NT2/D1 (cell line): ENCODE results near the gene C1orf174.

Experiments used
- DNase-seq: peaks from one replicate; pipeline ENCODE4 v3.0.0-alpha.2; 2011; ENCODE audit warnings: low read depth, low spot score
- H3K27me3 ChIP-seq: 2 replicates; pipeline ENCODE4 v1.6.0; 2011; ENCODE audit warnings: mild to moderate bottlenecking; ENCODE audit not compliant: insufficient read length, insufficient read depth
- H3K36me3 ChIP-seq: 2 replicates; pipeline ENCODE4 v1.6.1; 2011; ENCODE audit warnings: mild to moderate bottlenecking, low read length, mixed read lengths; ENCODE audit not compliant: insufficient read depth, insufficient read length
- H3K4me1 ChIP-seq: 2 replicates; pipeline ENCODE4 v1.5.1; 2011; ENCODE audit not compliant: insufficient read depth, insufficient read length
- H3K4me3 ChIP-seq: 2 replicates; pipeline ENCODE4 v1.5.1; 2011; ENCODE audit warnings: low read depth; ENCODE audit not compliant: insufficient read length
- H3K9ac ChIP-seq: 2 replicates; pipeline ENCODE4 v1.6.0; 2011; ENCODE audit warnings: low read depth; ENCODE audit not compliant: insufficient read length
- H3K9me3 ChIP-seq: 2 replicates; pipeline ENCODE4 v1.5.1; 2011; ENCODE audit warnings: mild to moderate bottlenecking, low read length; ENCODE audit not compliant: insufficient read depth
- SUZ12 ChIP-seq: IDR thresholded peaks from 2 replicates; pipeline ENCODE4 v1.6.1; 2011; ENCODE audit not compliant: insufficient read length, insufficient read depth; ENCODE audit errors: extremely low read depth
- YY1 ChIP-seq: IDR thresholded peaks from 2 replicates; pipeline ENCODE4 v1.6.1; 2011; ENCODE audit not compliant: insufficient read length, insufficient read depth
- ZNF274 ChIP-seq: IDR thresholded peaks from 2 replicates; pipeline ENCODE4 v1.6.1; 2011; ENCODE audit warnings: mild to moderate bottlenecking, low read depth, low read length

The C1orf174 gene

GRCh38 chr1:3883194-3883925 is 16.7 kb downstream of the C1orf174 start:
- H3K36me3 ChIP-seq, result peaks cover 24% of the 10 kb centered on the region
- H3K9me3 ChIP-seq, result peaks cover 8% of the 10 kb centered on the region; the same call in 1 of the 2 replicates
- no peak overlapping the region for H3K9ac ChIP-seq
- DNase-seq, result no peak
- H3K27me3 ChIP-seq, result no peaks in the 10 kb centered on the region
- no peak for TF ChIP-seq YY1
- no peak for TF ChIP-seq SUZ12
- no peak for TF ChIP-seq ZNF274
- H3K4me3 ChIP-seq, result no peak overlapping the region
- no peaks in the 10 kb centered on the region for H3K4me1 ChIP-seq

GRCh38 chr1:3881193-3881480 is 18.9 kb downstream of the C1orf174 start:
- H3K9ac ChIP-seq, result no peak overlapping the region
- TF ChIP-seq ZNF274 (no peak), YY1 (no peak), SUZ12 (no peak)
- H3K9me3 ChIP-seq, result peaks cover 8% of the 10 kb centered on the region; the same call in 1 of the 2 replicates
- H3K36me3 ChIP-seq, result peaks cover 11% of the 10 kb centered on the region
- DNase-seq, result no peak
- no peak overlapping the region for H3K4me3 ChIP-seq
- H3K4me1 ChIP-seq, result no peaks in the 10 kb centered on the region
- H3K27me3 ChIP-seq, result no peaks in the 10 kb centered on the region

GRCh38 chr1:3880429-3881192 is 19.5 kb downstream of the C1orf174 start:
- Histone ChIP-seq H3K9me3 (peaks cover 8% of the 10 kb centered on the region; the same call in 1 of the 2 replicates), H3K36me3 (peaks cover 5% of the 10 kb centered on the region), H3K4me3 (no peak overlapping the region), H3K27me3 (no peaks in the 10 kb centered on the region), H3K9ac (no peak overlapping the region), H3K4me1 (no peaks in the 10 kb centered on the region)
- no peak for DNase-seq
- TF ChIP-seq SUZ12 (no peak), ZNF274 (no peak), YY1 (no peak)

GRCh38 chr1:3879787-3880428 is 20.2 kb downstream of the C1orf174 start:
- Histone ChIP-seq H3K27me3 (no peaks in the 10 kb centered on the region), H3K4me3 (no peak overlapping the region), H3K9ac (no peak overlapping the region), H3K36me3 (peaks cover 4% of the 10 kb centered on the region), H3K9me3 (peaks cover 8% of the 10 kb centered on the region; the same call in 1 of the 2 replicates), H3K4me1 (no peaks in the 10 kb centered on the region)
- DNase-seq, result no peak
- TF ChIP-seq YY1 (no peak), SUZ12 (no peak), ZNF274 (no peak)

GRCh38 chr1:3879099-3879498 is 21.0 kb downstream of the C1orf174 start:
- no peak for DNase-seq
- Histone ChIP-seq H3K4me1 (no peaks in the 10 kb centered on the region), H3K9ac (no peak overlapping the region), H3K4me3 (no peak overlapping the region), H3K36me3 (peaks cover 5% of the 10 kb centered on the region), H3K27me3 (no peaks in the 10 kb centered on the region), H3K9me3 (peaks cover 8% of the 10 kb centered on the region; the same call in 1 of the 2 replicates)
- TF ChIP-seq SUZ12 (no peak), ZNF274 (no peak), YY1 (no peak)

- H3K27me3 ChIP-seq, result no peaks in the 10 kb centered on the region
- peaks cover 10% of the 10 kb centered on the region for H3K36me3 ChIP-seq
- no peak overlapping the region for H3K4me3 ChIP-seq
- H3K9me3 ChIP-seq, result peaks cover 8% of the 10 kb centered on the region; the same call in 1 of the 2 replicates
- TF ChIP-seq SUZ12 (no peak), YY1 (no peak), ZNF274 (no peak)
- H3K4me1 ChIP-seq, result no peaks in the 10 kb centered on the region
- no peak overlapping the region for H3K9ac ChIP-seq
- no peak for DNase-seq
Observed at GRCh38 chr1:3876716-3877115, 23.4 kb downstream of the C1orf174 start.

GRCh38 chr1:3874736-3875135 is 25.3 kb downstream of the C1orf174 start:
- H3K36me3 ChIP-seq, result peaks cover 10% of the 10 kb centered on the region
- H3K4me1 ChIP-seq, result peaks cover 12% of the 10 kb centered on the region
- peaks cover 8% of the 10 kb centered on the region; the same call in 1 of the 2 replicates for H3K9me3 ChIP-seq
- H3K27me3 ChIP-seq, result no peaks in the 10 kb centered on the region
- no peak overlapping the region for H3K4me3 ChIP-seq
- DNase-seq, result no peak
- H3K9ac ChIP-seq, result no peak overlapping the region
- TF ChIP-seq ZNF274 (no peak), SUZ12 (no peak), YY1 (no peak)
